Endothelial cell of umbilical vein (primary cell): ENCODE data around the gene RYR2. TPM values are rescaled to one million over a fixed set of nuclear protein-coding genes. Genes with fewer than 3 reads are reported as not detected.

Experiments used
- BruUV-seq: library from RNA; stranded (reverse); fragments of 400-500 nt; replicated peaks from 2 replicates; lab custom pipeline; 2021; lab: Mats Ljungman, UMichigan
- CTCF ChIA-PET: fragments of 300-600, 350-600 bp; sonication (Branson Sonifier 250); formaldehyde crosslinking; loops from one replicate; lab custom pipeline; 2021; ENCODE audit warnings: antibody characterized with exemption, inconsistent platforms; lab: Charles Lee
- POLR2A ChIA-PET: fragments of 300-600, 350-600 bp; sonication (Branson Sonifier 250); formaldehyde crosslinking; loops from one replicate; lab custom pipeline; 2021; ENCODE audit warnings: antibody characterized with exemption, inconsistent platforms; lab: Charles Lee
- DNase-seq: peaks from one replicate; pipeline ENCODE4 v3.0.0-alpha.2; 2011; ENCODE audit warnings: low read depth, low spot score
- FAIRE-seq: peaks from 2 replicates; lab custom pipeline; 2011; peaks lifted over from hg19 to GRCh38; lab: Jason Lieb, UNC
- H2AFZ ChIP-seq: 2 replicates; pipeline ENCODE4 v1.6.0; 2012; ENCODE audit warnings: low read depth, low read length, control low read depth, inconsistent platforms
- H3K27ac ChIP-seq: 2 replicates; pipeline ENCODE4 v1.5.1; 2011; ENCODE audit warnings: low read depth, mild to moderate bottlenecking, control low read depth, low read length, moderate library complexity; ENCODE audit not compliant: insufficient read depth
- H3K27me3 ChIP-seq, 2 experiments: 2 replicates each; pipeline versions ENCODE4 v1.6.0 to v1.6.1; 2011; ENCODE audit warnings: low read length in 2 of 2, mixed read lengths in 1 of 2; ENCODE audit not compliant: control insufficient read depth in 2 of 2, insufficient read depth in 2 of 2
- H3K36me3 ChIP-seq, 2 experiments: 2 replicates in 1 of 2; 3 replicates in 1 of 2; pipeline ENCODE4 v1.5.1; 2011; ENCODE audit warnings: low read length in 2 of 2, mild to moderate bottlenecking in 1 of 2, moderate library complexity in 1 of 2; ENCODE audit not compliant: control insufficient read depth in 2 of 2, insufficient read depth in 2 of 2; ENCODE audit errors: extremely low read depth in 1 of 2
- H3K4me1 ChIP-seq: 3 replicates; pipeline ENCODE4 v1.5.1; 2011; ENCODE audit warnings: mild to moderate bottlenecking, low read length; ENCODE audit not compliant: control insufficient read depth, insufficient read depth; ENCODE audit errors: extremely low read depth
- H3K4me2 ChIP-seq: 2 replicates; pipeline ENCODE4 v1.6.1; 2011; ENCODE audit warnings: low read length, control low read depth, mixed read lengths; ENCODE audit not compliant: insufficient read depth
- H3K4me3 ChIP-seq, 3 experiments: fragments of 200-600 bp in 1 of 3; sonication (generic), shearing (Covaris generic) in 1 of 3; replicated peaks in 1 of 3; 2 replicates each; pipeline ENCODE4 v1.5.1; 2011 to 2016; ENCODE audit warnings: control low read depth in 3 of 3, low read length in 3 of 3, mild to moderate bottlenecking in 2 of 3, inconsistent platforms in 1 of 3, low read depth in 1 of 3, moderate library complexity in 1 of 3; ENCODE audit not compliant: insufficient read depth in 1 of 3
- H3K79me2 ChIP-seq: 2 replicates; pipeline ENCODE4 v1.6.0; 2012; ENCODE audit warnings: low read length, inconsistent platforms; ENCODE audit not compliant: control insufficient read depth, insufficient read depth
- H3K9ac ChIP-seq: replicated peaks from 2 replicates; pipeline ENCODE3; 2011; ENCODE audit warnings: low read length, control low read depth; ENCODE audit not compliant: insufficient read depth; ENCODE audit errors: extremely low read depth
- H3K9me1 ChIP-seq: replicated peaks from 3 replicates; pipeline ENCODE4 v1.6.0; 2011; ENCODE audit warnings: mild to moderate bottlenecking, low read length; ENCODE audit not compliant: control insufficient read depth, insufficient read depth; ENCODE audit errors: extremely low read depth
- H3K9me3 ChIP-seq: replicated peaks from 2 replicates; pipeline ENCODE4 v1.5.1; 2012; ENCODE audit warnings: low read length, inconsistent platforms; ENCODE audit not compliant: control insufficient read depth, insufficient read depth
- H4K20me1 ChIP-seq: replicated peaks from 2 replicates; pipeline ENCODE3; 2011; ENCODE audit warnings: mild to moderate bottlenecking, low read length; ENCODE audit not compliant: control insufficient read depth, insufficient read depth; ENCODE audit errors: extremely low read depth
- CTCF ChIP-seq, 2 donors: IDR thresholded peaks; 1 replicate in 1 of 2; 2 replicates in 1 of 2; pipeline ENCODE4 v1.5.1; 2011; ENCODE audit warnings: low read length in 2 of 2, mild to moderate bottlenecking in 2 of 2, moderate library complexity in 2 of 2, control low read depth in 1 of 2, inconsistent platforms in 1 of 2, low read depth in 1 of 2; ENCODE audit not compliant: insufficient read depth in 1 of 2; ENCODE audit errors: extremely low read depth in 1 of 2
- EZH2 ChIP-seq: IDR thresholded peaks from 2 replicates; pipeline ENCODE4 v1.6.1; 2012; ENCODE audit warnings: borderline replicate concordance, low read depth, mild to moderate bottlenecking, moderate library complexity, low read length, inconsistent platforms; ENCODE audit not compliant: severe bottlenecking
- FOS ChIP-seq: IDR thresholded peaks from 2 replicates; pipeline ENCODE4 v1.6.1; 2011; ENCODE audit warnings: mild to moderate bottlenecking, low read length, moderate library complexity, borderline replicate concordance; ENCODE audit not compliant: insufficient read depth
- GATA2 ChIP-seq: IDR thresholded peaks from 2 replicates; pipeline ENCODE4 v1.7.0; 2011; ENCODE audit warnings: low read depth, mild to moderate bottlenecking, moderate library complexity, mixed read lengths, low read length; ENCODE audit not compliant: insufficient read length, insufficient read depth
- JUN ChIP-seq: IDR thresholded peaks from 2 replicates; pipeline ENCODE4 v1.6.1; 2011; ENCODE audit warnings: borderline replicate concordance, low read depth; ENCODE audit not compliant: insufficient read length, insufficient read depth
- MAX ChIP-seq: IDR thresholded peaks from 2 replicates; pipeline ENCODE4 v1.6.1; 2011; ENCODE audit not compliant: insufficient read depth, insufficient read length
- MYC ChIP-seq: IDR thresholded peaks from one replicate; pipeline ENCODE4 v1.6.1; 2011; ENCODE audit warnings: mild to moderate bottlenecking, low read depth, low read length
- POLR2A ChIP-seq: IDR thresholded peaks from 2 replicates; pipeline ENCODE4 v1.6.1; 2012; ENCODE audit warnings: low read depth, mild to moderate bottlenecking, control low read depth, low read length
- POLR2AphosphoS5 ChIP-seq: IDR thresholded peaks from 2 replicates; pipeline ENCODE4 v1.6.1; 2012; ENCODE audit warnings: low read depth, mild to moderate bottlenecking, control low read depth, low read length, moderate library complexity; ENCODE audit not compliant: insufficient read depth
- dilution Hi-C: fragments of 300-500 bp; cut with MboI; formaldehyde crosslinking; loops from one replicate; pipeline ENCODE4 v1.15.0; 2019; ENCODE audit warnings: low sequenced_read_pairs; ENCODE audit not compliant: extremely low pct_ligation_motif_present
- intact Hi-C: fragments of 100-400 bp; cut with micrococcal nuclease; formaldehyde crosslinking; loops from one replicate; pipeline ENCODE4 v1.10.0; 2022
- polyA plus RNA-seq, 4 experiments: library from polyadenylated mRNA; depleted of rRNA in 3 of 4; stranded (reverse) in 3 of 4; unstranded in 1 of 4; fragments of >200 nt; gene quantifications; 2 replicates each; pipeline versions ENCODE4 v1.2.1 to v1.2.3, GENCODE V29; 2011 to 2012; ENCODE audit warnings: missing spikeins in 1 of 4
- total RNA-seq: library from RNA; stranded (reverse); gene quantifications from 2 replicates; pipeline ENCODE4 v1.2.3, GENCODE V29; 2021

The RYR2 gene
- total and polyA plus RNA-seq, 2 donors (not counting 3 experiments of a cell fraction or from before 2014, with no cell fraction given): not detected

GRCh38 chr1:237003516-237003915, 38.5 kb upstream of the RYR2 start:
- intact Hi-C loops (no loop called here), dilution Hi-C loops (no loop called here)
- FAIRE-seq (no peak), DNase-seq (no peak)
- no peaks in the 10 kb centered on the region for H3K9me1 ChIP-seq
- TF ChIP-seq MAX: no peak
- TF ChIP-seq CTCF (IDR thresholded peaks at IDR 0.05; ENCODE audit: extremely low read depth in 1 of 2, insufficient read depth in 1 of 2, low read depth in 1 of 2, low read length in 2 of 2): no peak
- TF ChIP-seq POLR2AphosphoS5: no peak
- no peak for TF ChIP-seq EZH2
- no peak for TF ChIP-seq GATA2
- H3K27ac ChIP-seq: no peak overlapping the region
- CTCF ChIA-PET: no interaction called here
- peaks cover 4% of the 10 kb centered on the region for H3K9me3 ChIP-seq
- no peak overlapping the region for H3K9ac ChIP-seq
- no peaks in the 10 kb centered on the region for H3K4me1 ChIP-seq
- H3K36me3 ChIP-seq: no peaks in the 10 kb centered on the region
- BruUV-seq: no TSS peak
- POLR2A ChIA-PET: no interaction called here
- no peak overlapping the region for H3K4me3 ChIP-seq
- H2AFZ ChIP-seq: no peak overlapping the region
- H3K79me2 ChIP-seq: no peaks in the 10 kb centered on the region
- H3K27me3 ChIP-seq: no peaks in the 10 kb centered on the region
- no peak overlapping the region for H3K4me2 ChIP-seq
- H4K20me1 ChIP-seq: no peaks in the 10 kb centered on the region

- POLR2A ChIA-PET: no interaction called here
- dilution Hi-C loops: no loop called here
- no peak within 1 kb of the TSS for H3K9ac ChIP-seq
- intact Hi-C loops: no loop called here
- peaks cover 4% of the 10 kb centered on the region for H3K9me3 ChIP-seq
- no peaks in the 10 kb centered on the region for H3K27me3 ChIP-seq
- H3K27ac ChIP-seq: no peak within 1 kb of the TSS
- H3K79me2 ChIP-seq: no peaks in the 10 kb centered on the region
- no peak within 1 kb of the TSS for H3K4me3 ChIP-seq
- BruUV-seq: no TSS peak
- H4K20me1 ChIP-seq: no peaks in the 10 kb centered on the region
- H3K36me3 ChIP-seq: no peaks in the 10 kb centered on the region
- TF ChIP-seq CTCF (IDR thresholded peaks at IDR 0.05; ENCODE audit: extremely low read depth in 1 of 2, insufficient read depth in 1 of 2, low read depth in 1 of 2, low read length in 2 of 2) (no peak), GATA2 (no peak), POLR2AphosphoS5 (no peak), JUN (no peak), EZH2 (no peak), POLR2A (no peak), FOS (no peak), MYC (no peak), MAX (no peak)
- H3K4me1 ChIP-seq: no peaks in the 10 kb centered on the region
- no peak for FAIRE-seq
- no peak within 1 kb of the TSS for H3K4me2 ChIP-seq
- no peaks in the 10 kb centered on the region for H3K9me1 ChIP-seq
- no peak for DNase-seq
- CTCF ChIA-PET: no interaction called here
- H2AFZ ChIP-seq: no peak within 1 kb of the TSS
Measured at GRCh38 chr1:237004116-237004515, 37.9 kb upstream of the RYR2 start, which contains the start of gene MT1HL1. Gene MT1HL1 (minus strand): TSS chr1:237004441. CDS start chr1:237004372, 69 bp downstream.
